SK-N-SH (cell line): Measurements from ENCODE around the gene GOLGA6C. TPM values are rescaled to one million over a fixed set of nuclear protein-coding genes. Genes with fewer than 3 reads are reported as not detected.
A peak's percentile ranks its signal among the peaks of the same experiment; 100 is the strongest.
"Not testable (repeated sequence)": the region's sequence is repeated elsewhere in the genome, so short reads cannot be mapped to it uniquely, and the experiment has no call there.

ENCODE experiments used
- CTCF ChIA-PET: fragments of 300-600, 350-600 bp; formaldehyde crosslinking; extraction: SDS; loops from one replicate; lab custom pipeline; 2021; lab: Yijun Ruan, JAX
- POLR2A ChIA-PET: fragments of 350-600 bp; sonication (Branson Sonifier 250); formaldehyde crosslinking; extraction: SDS; loops from one replicate; lab custom pipeline; 2020; ENCODE audit warnings: antibody characterized with exemption, inconsistent platforms; lab: Yijun Ruan, JAX
- DNase-seq: peaks from one replicate; pipeline ENCODE4 v3.0.0; 2012
- H2AFZ ChIP-seq: fragments of 200-600 bp; sonication (generic); 2 replicates; pipeline ENCODE4 v1.8.1; 2016; ENCODE audit warnings: antibody characterized with exemption, mild to moderate bottlenecking, low read depth
- H3F3A ChIP-seq: fragments of 200-600 bp; sonication (generic); replicated peaks from 2 replicates; pipeline ENCODE3; 2016; ENCODE audit warnings: antibody characterized with exemption, mild to moderate bottlenecking; ENCODE audit not compliant: insufficient read depth
- H3K27ac ChIP-seq, 2 experiments: fragments of 200-500 bp in 1 of 2; fragments of 200-600 bp in 1 of 2; sonication (Bioruptor generic) in 1 of 2; sonication (generic), shearing (Covaris generic) in 1 of 2; 2 replicates each; pipeline versions ENCODE4 v1.5.1 to v1.6.1; 2014 to 2016; ENCODE audit warnings: low read depth in 2 of 2, inconsistent platforms in 1 of 2, low read length in 1 of 2, mild to moderate bottlenecking in 1 of 2, mixed read lengths in 1 of 2
- H3K27me3 ChIP-seq: fragments of 200-600 bp; sonication (generic), shearing (Covaris generic); 2 replicates; pipeline ENCODE4 v1.6.1; 2016; ENCODE audit warnings: mixed run types; ENCODE audit not compliant: insufficient read depth
- H3K36me3 ChIP-seq, 2 experiments: fragments of 200-500 bp in 1 of 2; fragments of 200-600 bp in 1 of 2; sonication (Bioruptor generic) in 1 of 2; sonication (generic) in 1 of 2; replicated peaks in 1 of 2; 2 replicates each; pipeline versions ENCODE3 to v1.5.1; 2014 to 2016; ENCODE audit warnings: low read length in 1 of 2, mild to moderate bottlenecking in 1 of 2; ENCODE audit not compliant: insufficient read depth in 2 of 2, control insufficient read depth in 1 of 2
- H3K4me1 ChIP-seq, 2 experiments: fragments of 200-500 bp in 1 of 2; fragments of 200-600 bp in 1 of 2; sonication (Bioruptor generic) in 1 of 2; sonication (generic), shearing (Covaris generic) in 1 of 2; 2 replicates each; pipeline versions ENCODE4 v1.5.1 to v1.6.1; 2014 to 2016; ENCODE audit warnings: low read depth in 1 of 2, low read length in 1 of 2, mixed run types in 1 of 2; ENCODE audit not compliant: insufficient read depth in 2 of 2, control insufficient read depth in 1 of 2
- H3K4me2 ChIP-seq: fragments of 200-600 bp; sonication (generic), shearing (Covaris generic); 2 replicates; pipeline ENCODE4 v1.6.1; 2017; ENCODE audit warnings: mixed run types
- H3K4me3 ChIP-seq, 2 experiments: fragments of 200-500 bp in 1 of 2; fragments of 200-600 bp in 1 of 2; sonication (Bioruptor generic) in 1 of 2; sonication (generic), shearing (Covaris generic) in 1 of 2; 2 replicates each; pipeline versions ENCODE4 v1.5.1 to v1.8.1; 2014 to 2016; ENCODE audit warnings: low read depth in 2 of 2, inconsistent platforms in 1 of 2, low read length in 1 of 2, mild to moderate bottlenecking in 1 of 2, mixed read lengths in 1 of 2, moderate library complexity in 1 of 2
- H3K79me2 ChIP-seq: fragments of 200-600 bp; sonication (generic); 2 replicates; pipeline ENCODE4 v1.8.1; 2017; ENCODE audit warnings: mild to moderate bottlenecking; ENCODE audit not compliant: insufficient read depth
- H3K9ac ChIP-seq: fragments of 200-600 bp; sonication (generic); 2 replicates; pipeline ENCODE4 v1.6.1; 2017; ENCODE audit warnings: mixed run types
- H3K9me2 ChIP-seq: fragments of 200-600 bp; sonication (generic); 2 replicates; pipeline ENCODE4 v1.6.1; 2017; ENCODE audit warnings: mixed run types
- H3K9me3 ChIP-seq: fragments of 200-600 bp; sonication (generic); 2 replicates; pipeline ENCODE4 v1.6.1; 2017; ENCODE audit warnings: mixed run types, mild to moderate bottlenecking, moderate library complexity
- H4K20me1 ChIP-seq: fragments of 200-600 bp; sonication (generic); 2 replicates; pipeline ENCODE4 v1.6.1; 2017; ENCODE audit warnings: mild to moderate bottlenecking, mixed run types; ENCODE audit not compliant: insufficient read depth
- CTCF ChIP-seq: fragments of 200-600 bp; sonication (generic); IDR thresholded peaks from 2 replicates; pipeline ENCODE4 v1.6.1; 2017; ENCODE audit warnings: antibody characterized with exemption, mild to moderate bottlenecking, moderate library complexity
- RAD21 ChIP-seq: IDR thresholded peaks from 2 replicates; pipeline ENCODE4 v1.6.1; 2012; ENCODE audit warnings: mild to moderate bottlenecking, low read length
- SMC3 ChIP-seq: IDR thresholded peaks from 2 replicates; pipeline ENCODE4 v1.6.1; 2012; ENCODE audit warnings: low read depth, low read length, improper control_type of control experiment
- WGBS: methylation state at CpG from one replicate; pipeline ENCODE4 v1.1.6; 2017; ENCODE audit warnings: low lambda C conversion rate; 5-methylcytosine and 5-hydroxymethylcytosine counted together
- polyA plus RNA-seq, 3 experiments: library from polyadenylated mRNA; depleted of rRNA; stranded (reverse); fragments of >200 nt; gene quantifications; 2 replicates each; pipeline ENCODE4 v1.2.3, GENCODE V29; 2012

The GOLGA6C gene
- polyA plus RNA-seq, 1 of the 3 experiments (the other 2 are of a cell fraction) = not detected

- H3K9me3 ChIP-seq, H3F3A ChIP-seq, H2AFZ ChIP-seq, H3K4me3 ChIP-seq, H3K36me3 ChIP-seq, H4K20me1 ChIP-seq, H3K27me3 ChIP-seq, CTCF ChIA-PET, DNase-seq, H3K79me2 ChIP-seq, H3K9me2 ChIP-seq, POLR2A ChIA-PET, H3K4me1 ChIP-seq, H3K27ac ChIP-seq, H3K4me2 ChIP-seq, H3K9ac ChIP-seq: not testable (repeated sequence)
- WGBS = 59% methylated on average over 8 of the region's 16 CpGs
These were observed 648 bp downstream of the GOLGA6C start for GRCh38 chr15:75258620-75259343.

GRCh38 chr15:75259873-75260272 lies 1.7 kb downstream of the GOLGA6C start:
- H3F3A ChIP-seq, POLR2A ChIA-PET, DNase-seq, H2AFZ ChIP-seq, H3K9ac ChIP-seq, H3K4me2 ChIP-seq, H3K4me3 ChIP-seq, H3K27ac ChIP-seq, H3K27me3 ChIP-seq, H3K9me2 ChIP-seq, H3K9me3 ChIP-seq, H3K4me1 ChIP-seq, H3K79me2 ChIP-seq, H4K20me1 ChIP-seq, CTCF ChIA-PET, H3K36me3 ChIP-seq: not testable (repeated sequence)
- WGBS = no CpG with 5 or more reads among the region's 3 CpGs

- H3K4me2 ChIP-seq, H4K20me1 ChIP-seq, H3K79me2 ChIP-seq, H3K9me3 ChIP-seq, POLR2A ChIA-PET, H3K4me1 ChIP-seq, H2AFZ ChIP-seq, H3K27ac ChIP-seq, DNase-seq, H3K36me3 ChIP-seq, H3K9ac ChIP-seq, H3K4me3 ChIP-seq, H3F3A ChIP-seq, H3K9me2 ChIP-seq, H3K27me3 ChIP-seq: not testable (repeated sequence)
- CTCF ChIA-PET = interaction anchor here (1.3 kb wide), 3 partner anchors 244 to 966 kb away, joined by 3 to 9 read pairs (median 9); no protein-coding TSS in a partner anchor
- WGBS = 78% methylated on average over 3 of the region's 8 CpGs
These were observed 15.7 kb downstream of the GOLGA6C start for GRCh38 chr15:75273751-75274359.

GRCh38 chr15:75274509-75275107 lies 16.5 kb downstream of the GOLGA6C start:
- POLR2A ChIA-PET = interaction anchor here (0.6 kb wide), 1 partner anchor 258 kb away, joined by 3 read pairs; no protein-coding TSS in a partner anchor
- not testable (repeated sequence) for H3K79me2 ChIP-seq, H4K20me1 ChIP-seq, H3K36me3 ChIP-seq, H3K9me2 ChIP-seq, H3F3A ChIP-seq, H3K9ac ChIP-seq, H3K27ac ChIP-seq, H3K4me3 ChIP-seq, H2AFZ ChIP-seq, H3K4me2 ChIP-seq, H3K27me3 ChIP-seq, H3K4me1 ChIP-seq, DNase-seq, H3K9me3 ChIP-seq
- CTCF ChIA-PET = interaction anchor here (0.7 to 1.3 kb wide), 5 partner anchors 245 to 1040 kb away, joined by 3 to 9 read pairs (median 5); no protein-coding TSS in a partner anchor
- 37% methylated on average over 5 of the region's 5 CpGs for WGBS
- peak; percentile 83 for TF ChIP-seq CTCF
- peak; percentile 24 for TF ChIP-seq SMC3
- TF ChIP-seq RAD21 = peak; percentile 30

GRCh38 chr15:75275617-75276016 lies 17.5 kb downstream of the GOLGA6C start:
- H3K4me3 ChIP-seq, H3K9me3 ChIP-seq, H3K9ac ChIP-seq, H3K36me3 ChIP-seq, H3K4me2 ChIP-seq, CTCF ChIA-PET, H4K20me1 ChIP-seq, H3K27me3 ChIP-seq, H3K27ac ChIP-seq, H3K4me1 ChIP-seq, H3F3A ChIP-seq, H3K79me2 ChIP-seq, H2AFZ ChIP-seq, POLR2A ChIA-PET, H3K9me2 ChIP-seq: not testable (repeated sequence)
- DNase-seq = peak; percentile 1
- WGBS = 33% methylated on average over 3 of the region's 3 CpGs
